Kasumi-1 (cell line): ENCODE measurements around the gene NRXN3.

Source experiments
- DNase-seq, 2 experiments: peaks; one replicate each; lab custom pipeline; 2025; lab: John Stamatoyannopoulos, UW

NRXN3 gene

DNA sequence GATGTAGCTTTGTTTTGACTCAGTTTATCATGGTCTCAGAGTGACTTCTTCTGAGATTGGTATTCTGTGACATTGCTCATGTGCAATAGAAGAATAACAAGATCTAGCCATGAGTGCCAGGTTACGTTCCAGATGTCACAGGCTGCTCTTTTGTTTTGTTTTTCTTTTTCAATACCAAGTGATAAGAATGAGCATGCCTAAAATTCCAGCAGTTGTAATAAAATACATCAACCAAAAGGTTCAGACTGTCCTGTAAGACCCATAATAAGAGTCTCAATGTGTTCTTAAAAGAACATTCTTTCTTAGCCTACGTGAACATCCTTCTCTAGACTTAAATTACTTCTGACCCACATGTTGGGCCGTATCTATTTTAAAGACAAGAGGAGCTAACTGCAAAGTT lies 1371.9 kb downstream of the NRXN3 start:
- DNase-seq, result no peak

DNA sequence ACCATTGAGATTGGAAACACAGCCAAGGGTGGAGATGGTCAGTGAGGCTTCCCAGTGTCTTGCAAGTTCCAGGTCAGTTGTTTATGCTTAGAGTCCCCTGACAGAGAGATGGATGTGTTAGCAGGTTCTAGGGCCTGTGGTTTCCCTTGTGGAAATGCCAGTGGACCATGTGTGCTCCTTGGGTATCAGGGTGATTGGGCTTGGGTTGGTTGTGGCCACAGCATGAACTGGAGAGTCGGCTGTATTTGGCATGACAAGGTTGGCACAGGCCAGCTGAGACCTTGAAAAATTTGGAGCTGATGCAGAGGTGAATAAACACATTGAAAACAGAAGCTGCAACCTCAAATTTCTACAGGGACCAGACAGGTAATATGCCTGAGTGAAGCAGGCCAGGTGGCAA lies 1373.2 kb downstream of the NRXN3 start:
- no peak for DNase-seq

DNA sequence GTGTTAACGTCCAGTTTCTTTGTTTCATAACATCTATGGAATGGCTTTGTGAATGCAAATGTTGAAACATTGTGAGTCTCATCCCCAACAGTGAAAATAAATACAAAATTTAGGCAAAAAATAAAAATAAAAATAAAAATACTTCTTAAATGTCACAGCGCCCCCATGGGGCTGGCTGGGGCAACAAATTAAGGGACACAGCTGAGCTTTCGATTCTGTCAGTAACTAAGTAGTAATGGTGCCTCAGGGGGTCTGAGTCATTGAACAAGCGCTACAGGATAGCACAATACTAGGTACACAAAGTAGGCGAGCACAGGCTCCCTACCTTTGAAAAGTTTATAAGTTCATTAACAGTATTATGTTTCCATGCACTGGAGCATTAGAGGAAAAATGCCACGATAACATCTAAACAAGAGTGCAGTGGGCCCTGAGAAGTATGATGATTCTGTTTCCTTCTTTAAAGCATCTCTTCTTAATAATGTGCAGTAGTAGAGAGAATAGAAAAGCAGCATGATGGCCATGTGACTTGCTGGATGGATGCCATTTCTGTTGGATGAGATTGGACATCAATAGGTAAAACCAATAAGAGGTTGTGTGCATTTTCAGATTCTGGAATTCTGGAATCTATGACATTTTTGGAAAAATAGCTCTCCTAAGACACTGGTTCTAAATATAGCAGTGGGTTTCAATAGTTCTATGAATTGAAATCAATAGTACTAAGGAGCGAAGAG lies 1374.0 kb downstream of the NRXN3 start:
- no peak for DNase-seq

DNA sequence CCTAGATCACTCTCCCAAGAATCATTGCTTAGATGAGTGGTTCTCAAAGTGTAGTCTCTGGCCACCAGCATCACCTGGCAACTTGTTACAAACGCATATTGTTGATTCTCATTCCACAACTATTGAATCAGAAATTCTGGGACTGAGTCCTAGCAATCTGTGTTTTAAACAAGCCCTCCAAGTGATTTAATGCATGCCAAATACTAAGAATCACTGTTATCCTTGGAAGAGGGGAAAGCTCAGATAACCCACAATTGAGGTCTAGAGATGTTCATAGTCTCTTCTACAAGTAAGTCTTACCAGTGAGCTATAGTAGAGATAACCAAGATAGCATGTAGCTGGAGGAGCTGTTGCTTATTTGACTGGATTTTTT lies 1374.5 kb downstream of the NRXN3 start:
- no peak for DNase-seq

DNA sequence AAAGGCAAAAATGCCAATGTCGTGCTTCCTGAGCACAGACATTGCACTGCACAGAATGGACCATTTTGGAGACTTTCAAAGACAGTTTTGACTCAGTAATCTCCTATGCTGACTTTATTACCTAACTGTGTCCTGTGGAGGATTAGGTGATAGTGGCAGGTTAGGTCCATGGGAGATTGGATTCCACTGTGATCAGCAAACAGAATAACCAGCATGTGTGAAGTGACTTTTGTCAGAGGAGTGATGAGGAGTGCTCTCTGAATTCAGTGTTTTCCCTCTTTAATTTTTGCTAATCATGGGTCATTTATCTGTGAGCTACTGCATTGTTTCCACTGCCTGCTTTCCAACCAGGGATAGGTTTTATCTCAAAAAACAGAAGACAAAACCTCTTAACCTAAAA lies 1378.7 kb downstream of the NRXN3 start:
- DNase-seq, result no peak

DNA sequence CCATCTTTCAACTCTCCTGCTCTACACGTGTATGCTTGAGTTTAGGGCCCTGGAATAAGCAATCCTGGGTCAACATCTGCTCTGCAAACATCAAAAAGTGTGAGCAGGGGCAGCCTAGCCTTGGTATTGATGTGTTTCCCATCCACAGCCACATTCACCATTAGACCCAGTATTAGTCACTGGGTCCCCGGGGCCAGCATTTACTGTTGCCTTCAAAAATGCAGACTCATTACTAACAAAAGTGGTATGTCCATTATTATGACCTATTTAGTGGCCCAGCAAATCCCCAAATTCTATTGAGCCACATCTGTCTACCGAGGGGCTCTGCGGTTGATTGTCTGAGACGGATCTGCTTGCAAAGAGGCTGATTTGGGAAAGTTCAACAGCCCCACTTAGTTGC lies 1379.3 kb downstream of the NRXN3 start:
- DNase-seq, result no peak

DNA sequence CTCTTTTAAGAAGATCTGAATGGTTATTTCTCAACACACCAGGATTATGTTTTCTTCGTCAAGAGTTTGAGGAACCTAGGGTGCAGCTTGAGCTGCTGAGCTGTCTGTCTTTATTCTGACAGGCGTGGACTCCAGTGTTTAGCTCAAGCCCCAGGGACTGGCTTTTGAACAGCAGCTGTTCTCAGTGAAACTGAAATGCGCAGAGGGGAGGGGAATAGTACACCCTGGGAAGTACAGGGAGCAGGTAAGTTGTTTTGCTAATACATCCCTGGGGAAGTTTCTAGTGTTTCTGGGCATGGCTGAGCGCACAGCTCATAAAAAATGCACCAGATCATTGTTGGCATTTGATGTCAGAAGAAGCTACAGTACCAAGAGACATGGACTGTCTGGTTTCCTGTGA lies 1381.3 kb downstream of the NRXN3 start:
- DNase-seq, result no peak

DNA sequence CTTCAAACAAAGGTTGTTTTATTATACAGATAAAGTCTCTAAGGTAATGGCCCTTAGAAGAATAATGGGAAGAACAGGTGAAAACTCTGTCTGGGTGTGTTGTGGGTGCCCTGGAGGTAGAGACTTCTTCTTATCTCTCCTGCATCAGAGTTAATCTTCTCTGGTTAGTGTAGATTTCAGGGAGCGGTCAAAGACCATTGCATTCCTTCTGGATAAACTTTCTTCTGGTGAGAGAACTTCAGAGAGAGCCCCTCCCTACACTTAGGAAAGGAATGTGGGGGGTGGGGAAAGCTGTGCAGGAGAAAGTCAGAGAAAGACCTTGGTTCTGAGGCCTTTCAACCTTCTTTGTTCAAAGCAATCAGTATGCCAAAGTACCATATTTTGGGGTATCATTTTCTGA lies 1382.6 kb downstream of the NRXN3 start:
- no peak for DNase-seq

DNA sequence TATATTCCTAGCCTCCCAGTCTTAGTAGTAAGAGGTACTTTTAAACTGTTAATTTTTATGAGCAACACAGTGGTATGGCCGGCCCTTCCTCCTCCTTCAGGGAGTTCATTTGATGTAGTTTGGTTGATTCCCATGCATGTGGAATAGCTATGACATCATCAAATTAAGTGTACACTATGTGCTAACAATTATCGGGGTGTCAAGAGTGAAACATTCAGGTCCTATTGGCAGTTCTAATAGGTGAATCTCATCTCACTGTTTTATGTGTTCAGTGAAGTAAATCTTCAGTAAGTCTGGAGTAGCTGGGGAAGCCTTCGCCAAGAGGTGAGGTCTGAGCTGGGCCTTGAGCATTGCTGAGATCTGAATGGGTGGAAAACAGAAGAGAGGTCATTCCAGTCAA lies 1384.6 kb downstream of the NRXN3 start:
- DNase-seq, result no peak

DNA sequence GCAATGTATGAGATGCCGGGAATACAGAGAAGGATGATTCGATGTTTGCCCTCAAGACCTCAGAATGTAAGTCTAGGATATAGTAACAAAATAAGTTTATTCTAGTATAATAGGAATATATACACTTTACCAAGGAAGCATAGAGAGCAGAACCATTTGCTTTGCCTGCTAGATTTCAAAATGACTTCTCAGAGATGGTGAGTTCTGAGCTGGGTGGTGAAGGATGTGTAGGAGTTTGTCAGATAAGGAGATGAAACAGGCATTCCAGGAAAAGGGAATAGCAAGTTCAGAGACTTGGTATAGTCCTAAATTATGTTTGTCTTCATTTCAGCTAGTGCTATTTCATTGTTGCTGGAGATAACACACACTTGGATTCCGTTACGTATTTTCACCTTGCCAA lies 1385.3 kb downstream of the NRXN3 start:
- DNase-seq, result no peak

DNA sequence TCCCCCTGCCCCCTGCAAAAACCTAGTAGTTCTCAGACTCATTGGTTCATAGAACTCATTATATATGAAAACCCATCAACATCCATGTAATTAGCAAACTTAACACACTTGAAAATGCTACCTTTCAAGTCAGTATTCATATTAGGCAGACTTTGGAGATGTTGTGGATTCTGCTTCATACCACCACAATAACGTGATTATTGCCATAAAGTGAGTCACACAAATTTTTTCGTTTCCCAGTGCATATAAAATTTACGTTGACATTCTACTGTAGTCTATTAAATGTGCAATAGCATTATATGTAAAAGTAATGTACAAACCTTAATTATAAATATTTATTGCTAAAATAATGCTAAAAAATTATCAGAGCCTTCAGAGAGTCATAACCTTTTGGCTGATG lies 1387.1 kb downstream of the NRXN3 start:
- no peak for DNase-seq

DNA sequence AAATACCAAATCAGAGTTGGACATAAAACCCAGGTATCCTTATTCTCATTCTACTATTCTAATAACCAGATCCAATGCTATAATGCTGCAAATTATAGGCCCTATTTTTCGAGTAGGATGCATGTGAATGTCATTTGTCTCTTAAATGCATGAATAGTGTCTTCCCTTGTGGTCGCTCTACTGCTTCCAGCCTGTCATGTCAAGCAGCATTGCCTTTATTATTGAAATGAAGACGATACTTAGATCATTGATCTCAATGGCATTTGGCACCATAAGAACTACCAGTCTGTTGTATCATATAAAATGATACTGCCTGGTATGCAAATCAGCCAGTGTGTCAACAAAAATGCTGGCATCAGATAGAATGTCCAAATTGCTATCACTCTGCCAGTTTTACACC lies 1392.0 kb downstream of the NRXN3 start:
- no peak for DNase-seq

DNA sequence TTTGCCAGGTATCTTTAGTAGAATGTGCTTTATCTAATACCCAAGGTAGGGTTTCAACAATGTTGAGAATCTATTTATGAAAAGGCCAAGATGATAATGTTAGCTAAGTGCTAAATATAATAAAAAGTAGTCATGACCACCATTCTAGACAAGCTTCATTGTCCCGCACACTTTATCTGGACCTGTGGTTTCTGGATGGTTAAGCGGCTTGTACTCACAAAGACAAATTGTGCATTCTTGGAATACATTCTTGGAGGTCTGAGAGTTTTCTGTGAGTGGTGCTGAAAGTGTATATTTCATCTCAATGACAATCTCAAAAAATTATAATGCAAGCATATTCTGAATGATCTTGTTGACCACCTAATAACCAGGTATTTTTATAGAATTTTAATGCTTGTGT lies 1394.2 kb downstream of the NRXN3 start:
- DNase-seq, result no peak

DNA sequence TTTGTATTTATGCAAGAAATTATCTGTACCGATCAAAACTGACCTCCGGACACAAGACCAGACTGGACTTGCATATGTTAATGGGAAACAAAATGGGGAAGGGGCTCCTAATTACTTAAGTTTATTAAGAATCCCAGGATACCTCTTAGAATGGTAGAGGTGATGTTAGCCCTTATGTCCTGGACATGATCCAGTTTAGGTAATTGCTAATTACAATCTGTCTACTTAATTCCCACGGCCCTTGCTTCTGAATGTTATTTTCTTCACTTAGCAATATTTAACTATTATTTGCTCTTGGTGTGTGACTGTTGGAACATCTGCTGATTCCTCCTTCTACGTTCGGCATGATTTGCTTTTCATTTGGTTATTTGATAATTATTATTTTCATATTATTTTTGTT lies 1397.1 kb downstream of the NRXN3 start:
- no peak for DNase-seq

DNA sequence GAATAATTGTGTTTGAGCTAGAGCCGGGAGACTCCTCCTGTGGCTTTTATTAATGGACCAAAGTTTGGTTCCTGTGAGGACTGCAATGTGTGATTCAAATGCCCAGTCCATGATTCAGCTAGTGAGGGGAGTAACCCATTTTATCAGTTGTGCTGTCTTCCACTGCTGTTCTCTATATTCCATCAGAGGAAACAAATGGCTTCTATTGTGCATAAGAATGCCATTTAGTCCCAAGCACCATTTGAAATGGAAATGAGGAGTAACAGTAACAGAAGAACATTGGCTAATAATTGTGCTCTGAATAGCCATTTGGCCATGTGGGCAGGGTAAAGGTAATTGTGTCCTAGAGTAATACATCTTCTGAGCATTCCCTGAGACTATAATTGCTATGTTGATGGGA lies 1398.4 kb downstream of the NRXN3 start:
- no peak for DNase-seq

DNA sequence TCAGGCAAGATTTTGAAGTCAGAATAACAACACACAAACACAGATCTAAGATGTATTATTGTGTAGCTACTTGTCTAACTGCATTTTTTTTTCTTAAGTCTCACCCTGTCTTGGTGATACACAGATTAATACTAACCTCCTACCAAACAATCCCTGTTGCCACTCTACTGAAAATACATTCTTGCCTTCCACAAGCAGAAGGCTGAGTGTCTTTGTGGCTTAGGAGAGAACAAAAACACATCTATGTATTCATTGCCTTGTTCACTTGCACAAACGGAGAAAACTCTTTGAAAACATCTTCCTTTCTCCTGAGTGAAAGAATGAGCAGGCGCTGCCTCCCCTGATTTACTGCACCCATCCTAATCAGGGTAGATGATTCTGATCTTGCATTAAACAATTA lies 1398.9 kb downstream of the NRXN3 start:
- no peak for DNase-seq

DNA sequence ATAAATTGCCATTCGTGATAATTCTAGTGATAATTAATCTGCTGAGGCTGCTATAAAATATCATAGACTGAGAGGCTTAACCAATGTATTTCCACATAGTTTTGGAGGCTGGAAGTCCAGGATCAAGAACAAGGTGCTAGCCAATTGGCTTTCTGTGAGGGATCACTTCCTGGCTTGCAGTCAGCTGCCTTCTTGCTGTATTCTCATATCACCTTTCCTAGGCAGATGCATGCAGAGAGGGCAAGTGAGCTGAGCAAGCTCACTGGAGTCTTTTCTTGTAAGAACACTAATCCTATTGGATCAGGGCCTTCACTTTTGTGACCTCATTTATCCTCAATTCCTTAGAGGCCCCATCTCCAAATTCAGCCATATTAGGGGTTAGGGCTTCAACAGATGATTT lies 1400.5 kb downstream of the NRXN3 start:
- no peak for DNase-seq

DNA sequence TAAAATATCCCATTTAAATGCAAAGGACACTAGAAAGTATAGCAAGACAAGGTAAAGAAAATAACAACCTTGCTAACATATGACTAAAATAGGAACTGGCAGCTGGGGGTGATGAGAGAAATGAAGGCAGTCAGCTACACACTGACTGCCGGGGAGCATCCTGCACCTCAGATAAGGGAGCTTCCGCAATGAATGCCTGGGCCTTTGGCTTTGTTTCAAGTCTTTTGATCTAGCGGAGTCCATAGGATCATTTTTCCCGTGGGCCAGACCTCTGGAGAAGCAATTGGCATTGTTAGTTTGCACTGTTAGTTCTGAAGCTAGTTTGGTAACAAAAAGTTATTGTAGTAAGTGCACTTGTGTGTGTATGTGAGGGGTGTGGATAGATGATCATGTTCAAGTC lies 1401.2 kb downstream of the NRXN3 start:
- DNase-seq, result no peak

DNA sequence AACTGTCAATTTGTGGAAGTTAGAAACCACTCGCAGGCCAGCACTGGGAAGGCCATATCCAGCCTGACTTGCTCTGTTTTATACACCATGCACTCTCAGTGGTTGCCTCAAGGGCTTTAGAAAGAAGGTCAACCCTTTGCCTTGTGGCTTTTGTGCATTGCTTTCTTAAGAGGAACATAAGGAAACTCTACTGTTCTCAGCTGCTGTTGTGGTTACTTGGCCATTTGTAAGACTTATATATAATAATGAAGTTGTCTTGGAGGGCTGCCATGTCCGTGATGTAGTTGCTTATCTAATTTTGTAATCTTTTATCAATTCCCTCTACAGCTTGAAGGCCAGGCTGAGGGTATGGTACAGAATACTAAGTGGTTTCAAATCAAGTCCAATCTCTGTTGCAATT lies 1403.3 kb downstream of the NRXN3 start:
- peak; percentile 70 to 83 for DNase-seq

DNA sequence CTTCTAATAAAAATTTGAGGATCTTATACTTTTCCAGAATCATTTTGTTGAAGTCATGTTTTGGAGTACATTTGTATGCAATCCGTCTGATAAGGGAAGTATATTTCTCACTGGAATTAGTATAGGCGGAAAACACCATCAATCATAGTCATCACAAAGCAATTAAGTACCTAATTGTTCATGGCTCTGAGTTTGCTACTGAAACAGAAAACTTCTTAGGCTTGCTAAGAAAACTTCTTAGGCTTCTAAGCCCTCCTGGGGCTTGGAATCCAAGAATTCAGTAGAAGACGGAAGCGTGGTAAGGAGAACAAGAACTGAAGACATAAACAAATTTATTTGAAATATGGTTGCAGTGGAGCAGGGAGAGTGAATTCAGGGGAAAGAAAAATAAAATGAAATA lies 1404.9 kb downstream of the NRXN3 start:
- no peak for DNase-seq

DNA sequence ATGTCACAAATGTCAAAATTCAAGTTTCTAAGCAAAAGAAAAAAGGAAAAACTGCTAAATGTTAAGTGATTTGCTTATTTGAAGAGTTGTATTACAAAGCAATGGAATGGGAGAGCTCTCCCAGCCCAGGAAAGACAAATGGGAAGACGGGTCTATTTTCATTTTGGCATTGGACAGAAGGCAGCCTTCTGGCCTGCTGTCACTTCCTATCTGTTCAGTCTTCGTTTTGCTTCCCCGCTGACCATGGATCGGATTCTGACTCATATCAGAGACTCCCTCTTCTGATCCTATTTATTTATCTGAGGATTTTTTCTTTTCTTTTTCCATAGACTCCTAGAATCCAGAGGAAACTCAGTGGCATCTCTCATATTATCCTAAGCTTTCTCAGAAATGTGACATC lies 1406.3 kb downstream of the NRXN3 start:
- DNase-seq, result no peak

DNA sequence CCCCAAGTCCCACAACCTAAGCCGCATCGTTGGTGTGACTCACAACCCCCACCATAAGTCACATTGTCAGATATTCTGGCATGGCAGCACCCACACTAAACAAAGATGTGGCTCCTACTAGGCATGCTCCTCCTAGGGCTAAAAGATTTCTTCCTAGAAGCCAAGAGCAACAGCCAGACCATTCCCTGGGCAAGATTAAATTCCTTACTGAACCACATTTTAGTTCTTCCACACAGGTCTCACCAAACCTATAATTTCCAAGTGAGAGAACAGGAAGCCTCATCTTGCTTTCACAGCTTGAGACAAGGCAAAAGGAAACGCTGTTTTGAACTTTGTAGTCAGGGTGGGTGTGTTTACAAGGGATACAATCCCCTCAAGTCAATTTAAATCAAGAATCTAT lies 1408.3 kb downstream of the NRXN3 start:
- no peak for DNase-seq

DNA sequence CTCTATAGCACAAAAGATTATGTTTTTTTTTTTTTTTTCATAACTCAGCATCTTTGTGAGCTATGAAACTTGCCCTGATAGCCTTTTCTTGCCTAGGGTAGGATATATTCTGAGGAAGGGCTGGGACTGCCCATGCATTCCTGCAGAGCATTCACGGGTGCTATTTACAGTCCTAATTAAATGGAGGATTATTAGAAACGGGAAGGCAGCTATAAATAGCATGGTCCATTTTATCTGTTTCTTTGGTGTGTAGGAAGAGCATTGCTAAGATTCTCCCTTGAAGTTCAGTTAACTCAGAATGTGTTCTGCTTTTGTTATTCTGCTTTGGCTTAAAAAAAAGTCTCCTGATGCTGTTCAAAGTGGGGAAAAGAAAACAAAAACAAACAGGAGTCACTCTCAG lies 1410.2 kb downstream of the NRXN3 start:
- DNase-seq, result no peak

DNA sequence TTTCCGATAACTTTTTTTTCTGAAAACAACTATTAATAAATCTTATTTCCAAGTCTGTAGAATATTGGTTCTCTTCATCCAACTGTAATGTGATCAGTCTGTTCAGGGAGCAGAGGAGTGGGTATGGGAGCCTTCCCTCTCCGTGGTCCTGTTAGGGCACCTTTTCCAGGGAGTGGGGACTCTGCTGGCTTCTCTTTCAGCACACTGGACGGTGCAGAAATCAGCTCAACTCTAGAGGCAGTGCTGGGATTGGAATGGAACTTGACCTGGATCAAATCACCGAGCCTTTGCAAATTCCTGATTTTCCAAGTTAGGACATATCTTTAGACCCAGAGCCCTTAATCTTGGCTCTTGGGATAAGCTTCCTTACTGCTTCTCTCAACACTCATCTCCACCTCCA lies 1410.7 kb downstream of the NRXN3 start:
- DNase-seq, result no peak
